CD4-positive, alpha-beta memory T cell (primary cell): ENCODE measurements around the gene CNFN. TPM values are rescaled to one million over a fixed set of nuclear protein-coding genes. Genes with fewer than 3 reads are reported as not detected.

Experiments used
- CTCF ChIA-PET: fragments of 350-600 bp; sonication (Branson Sonifier 250); formaldehyde crosslinking; loops from one replicate; lab custom pipeline; 2021; ENCODE audit warnings: inconsistent platforms; ENCODE audit not compliant: partially characterized antibody; lab: Charles Lee
- POLR2A ChIA-PET: fragments of 350-600 bp; sonication (Branson Sonifier 250); formaldehyde crosslinking; loops from one replicate; lab custom pipeline; 2021; ENCODE audit not compliant: partially characterized antibody; lab: Charles Lee
- DNase-seq, 5 donors: peaks; one replicate each; pipeline versions ENCODE4 v3.0.0 to v3.0.0-alpha.2; 2020 to 2022; ENCODE audit warnings: mixed read lengths in 1 of 5
- H3K27ac ChIP-seq: one replicate; pipeline ENCODE4 v1.7.0; 2013; ENCODE audit warnings: low read depth, low read length
- H3K27me3 ChIP-seq: 2 replicates; pipeline ENCODE4 v1.7.0; 2013; ENCODE audit warnings: mild to moderate bottlenecking, low read length, moderate library complexity; ENCODE audit not compliant: insufficient read depth
- H3K36me3 ChIP-seq: 2 replicates; pipeline ENCODE4 v1.7.0; 2013; ENCODE audit warnings: mild to moderate bottlenecking, low read length, moderate library complexity; ENCODE audit not compliant: insufficient read depth
- H3K4me1 ChIP-seq: 2 replicates; pipeline ENCODE4 v1.7.0; 2013; ENCODE audit warnings: mild to moderate bottlenecking, low read length, moderate library complexity; ENCODE audit not compliant: insufficient read depth
- H3K4me3 ChIP-seq, 2 donors: one replicate each; pipeline ENCODE4 v1.7.0; 2013; ENCODE audit warnings: low read length in 2 of 2, mild to moderate bottlenecking in 1 of 2
- H3K9me3 ChIP-seq, 2 donors: one replicate each; pipeline ENCODE4 v1.7.0; 2013; ENCODE audit warnings: low read length in 2 of 2, control low read depth in 1 of 2; ENCODE audit not compliant: control insufficient read depth in 1 of 2
- H3K27ac Mint-ChIP-seq, 7 donors: one replicate each; pipeline ENCODE4 v1.8.0; 2020 to 2021; ENCODE audit warnings: mixed read lengths in 7 of 7, mild to moderate bottlenecking in 6 of 7, inconsistent platforms in 3 of 7, moderate library complexity in 3 of 7
- H3K27me3 Mint-ChIP-seq, 2 donors: one replicate each; pipeline ENCODE4 v1.8.0; 2020 to 2021; ENCODE audit warnings: mixed read lengths in 2 of 2
- H3K36me3 Mint-ChIP-seq, 2 donors: one replicate each; pipeline ENCODE4 v1.8.0; 2020 to 2021; ENCODE audit warnings: mixed read lengths in 2 of 2, inconsistent platforms in 1 of 2, mild to moderate bottlenecking in 1 of 2
- H3K4me1 Mint-ChIP-seq, 4 donors: one replicate each; pipeline ENCODE4 v1.8.0; 2020 to 2021; ENCODE audit warnings: mixed read lengths in 4 of 4, mild to moderate bottlenecking in 1 of 4
- H3K4me3 Mint-ChIP-seq, 8 donors: one replicate each; pipeline ENCODE4 v1.8.0; 2020 to 2021; ENCODE audit warnings: mixed read lengths in 8 of 8, mild to moderate bottlenecking in 7 of 8, moderate library complexity in 6 of 8, inconsistent platforms in 3 of 8
- H3K9me3 Mint-ChIP-seq, 8 donors: one replicate each; pipeline ENCODE4 v1.8.0; 2020 to 2021; ENCODE audit warnings: mixed read lengths in 8 of 8, mild to moderate bottlenecking in 5 of 8, inconsistent platforms in 3 of 8, moderate library complexity in 1 of 8
- intact Hi-C: fragments of 100-400 bp; cut with micrococcal nuclease; formaldehyde crosslinking; loops from one replicate; pipeline ENCODE4 v1.15.1; 2023
- polyA plus RNA-seq, 2 donors: library from polyadenylated mRNA; unstranded; fragments of 300-500 nt; fragmentation: Illumina TruSeq; gene quantifications; one replicate each; pipeline ENCODE4 v1.2.3, GENCODE V29; 2021
- total RNA-seq, 2 experiments: library from RNA; stranded (reverse); gene quantifications; one replicate each; pipeline ENCODE4 v1.2.3, GENCODE V29; 2021

CNFN gene
- total and polyA plus RNA-seq, 4 experiments from 2014 or later, result 0.96 TPM; not detected in 3

DNA sequence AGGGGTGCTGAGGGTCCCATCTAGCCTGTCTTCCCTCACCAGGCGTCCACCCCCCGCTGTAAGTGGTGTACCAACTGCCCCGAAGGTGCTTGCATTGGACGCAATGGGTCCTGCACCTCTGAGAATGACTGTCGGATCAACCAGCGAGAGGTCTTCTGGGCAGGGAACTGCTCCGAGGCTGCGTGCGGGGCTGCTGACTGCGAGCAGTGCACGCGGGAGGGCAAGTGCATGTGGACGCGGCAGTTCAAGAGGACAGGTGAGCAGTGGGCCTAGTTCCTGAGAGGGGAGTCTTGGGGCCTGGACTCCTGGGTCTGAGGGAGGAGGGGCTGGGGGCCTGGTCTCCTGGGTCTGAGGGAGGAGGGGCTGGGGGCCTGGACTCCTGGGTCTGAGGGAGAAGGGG is 27.8 kb downstream of the CNFN start:
- H3K36me3 ChIP-seq, result peaks cover 4% of the 10 kb centered on the region
- CTCF ChIA-PET, result no interaction called here
- H3K27me3 ChIP-seq, result no peaks in the 10 kb centered on the region
- DNase-seq, result no peak
- no peaks in the 10 kb centered on the region for H3K4me1 Mint-ChIP-seq
- no peaks in the 10 kb centered on the region for H3K4me1 ChIP-seq
- H3K27ac ChIP-seq, result no peak overlapping the region
- peaks cover 0 to 2% (median 0%) of the 10 kb centered on the region in 8 donors for H3K9me3 Mint-ChIP-seq
- no peak overlapping the region for H3K4me3 ChIP-seq
- no peak overlapping the region for H3K27ac Mint-ChIP-seq
- H3K4me3 Mint-ChIP-seq, result no peak overlapping the region
- H3K9me3 ChIP-seq, result no peaks in the 10 kb centered on the region
- POLR2A ChIA-PET, result no interaction called here
- intact Hi-C loops, result no loop called here
- H3K36me3 Mint-ChIP-seq, result peaks cover 6 to 16% of the 10 kb centered on the region in 2 donors
- H3K27me3 Mint-ChIP-seq, result no peaks in the 10 kb centered on the region

DNA sequence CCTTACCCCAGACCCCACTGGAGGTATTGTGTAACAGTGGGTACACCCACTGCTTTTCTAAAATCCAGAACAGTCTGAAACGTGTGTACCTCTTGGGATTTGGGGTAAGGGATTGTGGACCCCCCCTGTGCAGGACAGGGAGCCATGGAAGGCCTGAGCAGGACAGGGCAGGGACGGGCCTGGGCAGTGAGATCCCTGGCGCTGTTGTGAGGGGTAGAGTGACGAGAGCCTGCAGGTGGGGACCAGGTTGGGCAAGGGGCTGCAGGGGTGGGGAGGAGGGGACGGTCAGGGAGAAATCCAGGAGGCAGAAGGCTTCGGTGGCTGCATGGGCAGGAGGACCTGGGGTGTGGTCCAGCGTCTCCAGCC is 28.6 kb downstream of the CNFN start:
- no peaks in the 10 kb centered on the region for H3K4me1 Mint-ChIP-seq
- Histone ChIP-seq H3K36me3 (peaks cover 4% of the 10 kb centered on the region), H3K9me3 (no peaks in the 10 kb centered on the region), H3K4me3 (no peak overlapping the region), H3K4me1 (no peaks in the 10 kb centered on the region), H3K27ac (no peak overlapping the region), H3K27me3 (no peaks in the 10 kb centered on the region)
- peaks cover 0 to 2% (median 0%) of the 10 kb centered on the region in 8 donors for H3K9me3 Mint-ChIP-seq
- intact Hi-C loops, result no loop called here
- no peaks in the 10 kb centered on the region for H3K27me3 Mint-ChIP-seq
- H3K4me3 Mint-ChIP-seq, result no peak overlapping the region
- H3K36me3 Mint-ChIP-seq, result peaks cover 6 to 16% of the 10 kb centered on the region in 2 donors
- CTCF ChIA-PET, result no interaction called here
- H3K27ac Mint-ChIP-seq, result no peak overlapping the region
- no peak for DNase-seq
- POLR2A ChIA-PET, result no interaction called here

DNA sequence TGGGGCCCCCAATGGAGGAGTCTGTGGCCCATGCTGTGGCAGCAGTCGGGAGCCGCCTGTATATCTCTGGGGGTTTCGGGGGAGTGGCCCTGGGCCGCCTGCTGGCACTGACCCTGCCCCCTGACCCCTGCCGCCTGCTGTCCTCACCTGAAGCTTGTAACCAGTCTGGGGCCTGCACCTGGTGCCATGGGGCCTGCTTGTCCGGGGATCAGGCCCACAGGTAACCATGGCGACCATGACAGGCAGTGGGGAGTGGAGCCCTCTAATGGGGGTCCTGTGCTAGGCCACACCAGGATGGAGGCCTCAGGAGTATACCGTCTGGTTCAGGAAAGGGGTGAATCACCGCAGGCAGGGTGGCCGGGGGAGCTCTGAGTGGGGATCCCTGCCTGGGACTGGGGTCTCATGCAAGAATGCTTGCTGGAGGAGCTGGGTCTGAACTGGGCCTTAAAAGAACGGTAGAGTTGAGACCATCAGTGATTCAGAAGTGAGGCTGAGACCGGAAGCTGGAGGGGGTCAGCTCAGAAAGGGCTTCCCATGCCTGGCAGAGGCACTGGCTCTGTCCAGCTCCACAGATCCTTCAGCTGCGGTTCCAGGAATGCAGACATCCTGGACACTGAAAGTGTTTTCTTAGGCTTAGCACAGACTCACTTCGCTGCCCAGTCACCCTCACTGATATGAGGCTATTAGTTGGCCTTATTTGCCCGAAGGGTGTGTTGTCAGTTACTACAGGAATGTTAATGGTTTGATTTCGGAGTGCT is 29.1 kb downstream of the CNFN start:
- Mint-ChIP-seq H3K4me1 (no peaks in the 10 kb centered on the region), H3K4me3 (no peak overlapping the region), H3K27ac (no peak overlapping the region), H3K27me3 (no peaks in the 10 kb centered on the region), H3K36me3 (peaks cover 6 to 16% of the 10 kb centered on the region in 2 donors), H3K9me3 (no peaks in the 10 kb centered on the region)
- DNase-seq, result no peak
- Histone ChIP-seq H3K4me1 (no peaks in the 10 kb centered on the region), H3K9me3 (no peaks in the 10 kb centered on the region), H3K36me3 (peaks cover 4% of the 10 kb centered on the region), H3K27ac (no peak overlapping the region), H3K27me3 (no peaks in the 10 kb centered on the region), H3K4me3 (no peak overlapping the region)
- CTCF ChIA-PET, result no interaction called here
- POLR2A ChIA-PET, result no interaction called here
- intact Hi-C loops, result no loop called here

DNA sequence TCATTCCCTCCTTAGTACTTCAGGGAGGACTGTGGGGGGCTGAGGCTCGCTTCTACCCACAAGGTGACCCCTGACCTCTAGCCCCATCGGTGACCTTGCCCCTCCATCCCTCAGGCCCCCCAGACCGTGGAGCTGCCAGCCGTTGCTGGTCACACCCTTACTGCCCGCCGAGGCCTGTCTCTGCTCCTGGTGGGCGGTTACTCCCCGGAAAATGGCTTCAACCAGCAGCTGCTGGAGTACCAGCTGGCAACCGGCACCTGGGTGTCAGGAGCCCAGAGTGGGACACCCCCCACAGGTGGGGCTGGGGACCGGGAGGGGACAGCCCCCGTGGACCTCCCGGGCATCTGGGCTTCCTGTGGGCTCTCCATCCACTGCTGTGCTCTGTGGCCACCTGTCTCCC is 32.8 kb downstream of the CNFN start:
- H3K4me1 Mint-ChIP-seq, result peaks cover 0 to 4% (median 0%) of the 10 kb centered on the region in 4 donors
- no peak overlapping the region for H3K27ac ChIP-seq
- intact Hi-C loops, result no loop called here
- no peak for DNase-seq
- H3K4me3 Mint-ChIP-seq, result no peak overlapping the region
- H3K27me3 Mint-ChIP-seq, result no peaks in the 10 kb centered on the region
- POLR2A ChIA-PET, result no interaction called here
- H3K4me3 ChIP-seq, result no peak overlapping the region
- H3K27ac Mint-ChIP-seq, result no peak overlapping the region
- no peaks in the 10 kb centered on the region for H3K4me1 ChIP-seq
- CTCF ChIA-PET, result no interaction called here
- no peaks in the 10 kb centered on the region for H3K36me3 ChIP-seq
- no peaks in the 10 kb centered on the region for H3K9me3 ChIP-seq
- H3K9me3 Mint-ChIP-seq, result no peaks in the 10 kb centered on the region
- H3K36me3 Mint-ChIP-seq, result peaks cover 5 to 7% of the 10 kb centered on the region in 2 donors
- H3K27me3 ChIP-seq, result no peaks in the 10 kb centered on the region

DNA sequence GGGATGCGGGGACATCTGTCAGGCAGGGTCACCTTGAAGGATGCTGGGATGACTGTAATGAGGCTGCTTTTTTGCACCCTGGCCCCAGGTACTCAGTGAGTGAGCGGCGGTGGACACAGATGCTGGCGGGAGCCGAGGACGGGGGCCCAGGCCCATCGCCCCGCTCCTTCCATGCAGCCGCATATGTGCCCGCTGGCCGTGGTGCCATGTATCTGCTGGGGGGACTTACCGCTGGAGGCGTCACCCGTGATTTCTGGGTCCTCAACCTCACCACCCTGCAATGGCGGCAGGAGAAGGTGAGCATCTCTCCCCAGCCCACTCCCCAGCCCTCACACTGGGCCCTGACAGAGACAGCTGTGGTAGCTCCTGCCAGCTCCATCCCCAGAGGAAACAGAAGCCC is 33.4 kb downstream of the CNFN start:
- Histone ChIP-seq H3K27me3 (no peaks in the 10 kb centered on the region), H3K27ac (no peak overlapping the region), H3K9me3 (no peaks in the 10 kb centered on the region), H3K36me3 (no peaks in the 10 kb centered on the region), H3K4me1 (no peaks in the 10 kb centered on the region), H3K4me3 (no peak overlapping the region)
- no peak overlapping the region for H3K27ac Mint-ChIP-seq
- H3K27me3 Mint-ChIP-seq, result no peaks in the 10 kb centered on the region
- no peak overlapping the region for H3K4me3 Mint-ChIP-seq
- H3K9me3 Mint-ChIP-seq, result no peaks in the 10 kb centered on the region
- POLR2A ChIA-PET, result no interaction called here
- peaks cover 0 to 4% (median 0%) of the 10 kb centered on the region in 4 donors for H3K4me1 Mint-ChIP-seq
- intact Hi-C loops, result no loop called here
- peaks cover 5 to 11% of the 10 kb centered on the region in 2 donors for H3K36me3 Mint-ChIP-seq
- CTCF ChIA-PET, result no interaction called here
- DNase-seq, result no peak

DNA sequence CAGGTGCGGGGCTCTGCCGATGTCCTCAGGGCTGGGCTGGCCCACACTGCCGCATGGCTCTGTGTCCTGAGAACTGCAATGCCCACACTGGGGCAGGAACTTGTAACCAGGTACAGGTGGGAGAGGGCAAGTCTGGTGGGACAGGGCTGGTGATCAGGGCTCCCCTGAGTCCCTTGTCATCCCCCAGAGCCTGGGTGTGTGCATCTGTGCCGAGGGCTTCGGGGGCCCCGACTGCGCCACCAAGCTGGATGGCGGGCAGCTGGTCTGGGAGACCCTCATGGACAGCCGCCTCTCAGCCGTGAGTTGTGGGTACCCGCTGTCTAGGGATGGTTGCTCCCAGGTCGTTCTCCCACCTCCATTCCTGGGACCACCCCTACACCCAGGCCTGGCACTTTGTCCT is 34.2 kb downstream of the CNFN start:
- DNase-seq, result no peak
- Histone ChIP-seq H3K4me3 (no peak overlapping the region), H3K27me3 (no peaks in the 10 kb centered on the region), H3K4me1 (no peaks in the 10 kb centered on the region), H3K9me3 (no peaks in the 10 kb centered on the region), H3K27ac (no peak overlapping the region), H3K36me3 (no peaks in the 10 kb centered on the region)
- H3K36me3 Mint-ChIP-seq, result peaks cover 4 to 12% of the 10 kb centered on the region in 2 donors
- no peak overlapping the region for H3K27ac Mint-ChIP-seq
- ChIA-PET POLR2A (no interaction called here), CTCF (interaction anchor here (0.6 kb wide), 1 partner anchor 14 kb away, joined by 3 read pairs; no protein-coding TSS in a partner anchor)
- H3K4me3 Mint-ChIP-seq, result no peak overlapping the region
- no peaks in the 10 kb centered on the region for H3K27me3 Mint-ChIP-seq
- H3K4me1 Mint-ChIP-seq, result peaks cover 0 to 4% (median 0%) of the 10 kb centered on the region in 4 donors
- intact Hi-C loops, result no loop called here
- H3K9me3 Mint-ChIP-seq, result no peaks in the 10 kb centered on the region

DNA sequence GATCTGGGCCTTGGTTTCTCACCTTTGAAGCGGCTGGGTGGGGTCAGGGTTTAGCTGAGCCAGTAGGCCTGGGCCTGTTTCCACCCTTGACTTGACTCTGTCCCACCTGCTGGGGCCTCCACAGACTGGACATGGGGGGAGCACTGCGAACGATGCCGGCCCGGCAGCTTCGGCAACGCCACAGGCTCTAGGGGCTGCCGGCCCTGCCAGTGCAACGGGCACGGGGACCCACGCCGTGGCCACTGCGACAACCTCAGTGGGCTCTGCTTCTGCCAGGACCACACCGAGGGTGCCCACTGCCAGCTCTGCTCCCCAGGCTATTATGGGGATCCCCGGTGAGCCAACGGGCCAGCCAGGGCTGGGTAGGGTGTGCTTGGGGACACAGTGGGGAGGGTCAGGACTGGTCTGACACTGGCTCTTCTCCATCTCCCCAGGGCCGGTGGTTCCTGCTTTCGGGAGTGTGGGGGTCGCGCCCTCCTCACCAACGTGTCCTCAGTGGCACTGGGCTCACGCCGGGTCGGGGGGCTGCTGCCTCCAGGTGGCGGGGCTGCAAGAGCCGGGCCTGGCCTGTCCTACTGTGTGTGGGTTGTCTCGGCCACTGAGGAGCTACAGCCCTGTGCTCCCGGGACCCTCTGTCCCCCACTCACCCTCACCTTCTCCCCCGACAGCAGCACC is 36.6 kb downstream of the CNFN start:
- Histone ChIP-seq H3K27ac (no peak overlapping the region), H3K9me3 (no peaks in the 10 kb centered on the region), H3K4me3 (no peak overlapping the region), H3K4me1 (no peaks in the 10 kb centered on the region), H3K27me3 (no peaks in the 10 kb centered on the region), H3K36me3 (no peaks in the 10 kb centered on the region)
- Mint-ChIP-seq H3K9me3 (no peaks in the 10 kb centered on the region), H3K36me3 (peaks cover 3 to 12% of the 10 kb centered on the region in 2 donors), H3K4me1 (peaks cover 0 to 4% (median 0%) of the 10 kb centered on the region in 4 donors), H3K4me3 (no peak overlapping the region), H3K27me3 (no peaks in the 10 kb centered on the region), H3K27ac (peak overlapping the region in 2 of 7 donors; percentile 19 to 60)
- ChIA-PET POLR2A (no interaction called here), CTCF (no interaction called here)
- intact Hi-C loops, result no loop called here
- no peak for DNase-seq
